Esophagus muscularis mucosa (tissue), 4 donors: ENCODE results near the gene BRCA1. TPM values are rescaled to one million over a fixed set of nuclear protein-coding genes. Genes with fewer than 3 reads are reported as not detected.

Experiments
- DNase-seq: peaks from one replicate; pipeline ENCODE4 v3.0.0-alpha.2; 2017; ENCODE audit errors: extremely low spot score
- H3K27ac ChIP-seq, 4 donors: fragments of 200-600 bp; sonication (generic); replicated peaks in 1 of 4; 1 replicate in 3 of 4; 2 replicates in 1 of 4; pipeline ENCODE4 v1.5.1; 2016 to 2019; ENCODE audit warnings: mild to moderate bottlenecking in 1 of 4
- H3K27me3 ChIP-seq, 4 donors: fragments of 200-600 bp; sonication (generic); one replicate each; pipeline versions ENCODE4 v1.5.1 to v1.6.0; 2016 to 2019
- H3K36me3 ChIP-seq, 4 donors: fragments of 200-600 bp; sonication (generic); one replicate each; pipeline ENCODE4 v1.5.1; 2016 to 2019
- H3K4me1 ChIP-seq, 4 donors: fragments of 200-600 bp; sonication (generic); one replicate each; pipeline ENCODE4 v1.5.1; 2016 to 2019
- H3K4me3 ChIP-seq, 4 donors: fragments of 200-600 bp; sonication (generic); 1 replicate in 2 of 4; 2 replicates in 2 of 4; pipeline ENCODE4 v1.5.1; 2016 to 2019; ENCODE audit warnings: mild to moderate bottlenecking in 4 of 4, moderate library complexity in 1 of 4
- H3K9me3 ChIP-seq, 4 donors: fragments of 200-600 bp; sonication (generic); 1 replicate in 3 of 4; 2 replicates in 1 of 4; pipeline ENCODE4 v1.5.1; 2016 to 2019
- CTCF ChIP-seq, 3 experiments: fragments of 200-600 bp in 2 of 3; fragments of 450-650 bp in 1 of 3; sonication (generic) in 2 of 3; IDR thresholded peaks; one replicate each; pipeline ENCODE4 v1.5.1; 2017 to 2019; ENCODE audit warnings: antibody characterized with exemption in 3 of 3, mild to moderate bottlenecking in 2 of 3, moderate library complexity in 1 of 3
- EP300 ChIP-seq: sonication (generic); formaldehyde crosslinking; IDR thresholded peaks from one replicate; pipeline ENCODE4 v1.6.1; 2017; ENCODE audit warnings: antibody characterized with exemption
- POLR2A ChIP-seq: fragments of 450-650 bp; IDR thresholded peaks from one replicate; pipeline ENCODE4 v1.6.1; 2017; ENCODE audit warnings: antibody characterized with exemption, moderate library complexity, mild to moderate bottlenecking, low read depth
- POLR2AphosphoS5 ChIP-seq, 2 donors: sonication (generic); formaldehyde crosslinking; IDR thresholded peaks; one replicate each; pipeline ENCODE4 v1.6.1; 2017; ENCODE audit warnings: antibody characterized with exemption in 2 of 2
- WGBS: methylation state at CpG from one replicate; pipeline ENCODE4 v1.1.5; 2018; 5-methylcytosine and 5-hydroxymethylcytosine counted together
- intact Hi-C: fragments of 100-400 bp; cut with DNase I; formaldehyde crosslinking; loops from one replicate; pipeline ENCODE4 v1.15.1; 2023
- total RNA-seq, 4 donors: library from RNA; depleted of rRNA; stranded (reverse); fragments of >200 nt; gene quantifications; one replicate each; pipeline versions ENCODE4 v1.1.0 to v1.2.1, GENCODE V29; 2016

BRCA1 gene
- total RNA-seq, 4 donors from 2014 or later = 3.1 to 7.6 (median 4.7) TPM

GRCh38 chr17:43079641-43080302 is 45.4 kb downstream of the BRCA1 start:
- Histone ChIP-seq H3K36me3 (peaks cover 0 to 15% (median 0%) of the 10 kb centered on the region in 4 donors), H3K27me3 (no peaks in the 10 kb centered on the region), H3K9me3 (no peaks in the 10 kb centered on the region), H3K4me3 (no peak overlapping the region), H3K27ac (no peak overlapping the region), H3K4me1 (peaks cover 9 to 12% (median 11%) of the 10 kb centered on the region in 4 donors)
- intact Hi-C loops = no loop called here
- 84% methylated on average over 1 of the region's 1 CpG for WGBS
- TF ChIP-seq EP300 (no peak), POLR2A (no peak), POLR2AphosphoS5 (IDR thresholded peaks at IDR 0.05) (no peak), CTCF (IDR thresholded peaks at IDR 0.05) (no peak)
- no peak for DNase-seq

- Histone ChIP-seq H3K27me3 (no peaks in the 10 kb centered on the region), H3K4me1 (no peaks in the 10 kb centered on the region), H3K27ac (no peak overlapping the region), H3K36me3 (peaks cover 0 to 15% (median 0%) of the 10 kb centered on the region in 4 donors), H3K9me3 (no peaks in the 10 kb centered on the region), H3K4me3 (no peak overlapping the region)
- DNase-seq = no peak
- intact Hi-C loops = no loop called here
- no peak for TF ChIP-seq POLR2AphosphoS5 (IDR thresholded peaks at IDR 0.05)
- TF ChIP-seq POLR2A = no peak
- TF ChIP-seq EP300 = no peak
- no peak for TF ChIP-seq CTCF (IDR thresholded peaks at IDR 0.05)
- WGBS = 97% methylated on average over 4 of the region's 4 CpGs
Measured at GRCh38 chr17:43074869-43075268, 50.3 kb downstream of the BRCA1 start.

- H3K27me3 ChIP-seq = no peaks in the 10 kb centered on the region
- DNase-seq = no peak
- H3K4me1 ChIP-seq = no peaks in the 10 kb centered on the region
- peaks cover 0 to 20% (median 0%) of the 10 kb centered on the region in 4 donors for H3K36me3 ChIP-seq
- intact Hi-C loops = no loop called here
- no peak for TF ChIP-seq POLR2A
- no peak for TF ChIP-seq EP300
- TF ChIP-seq POLR2AphosphoS5 (IDR thresholded peaks at IDR 0.05) = no peak
- TF ChIP-seq CTCF (IDR thresholded peaks at IDR 0.05) = no peak
- no peaks in the 10 kb centered on the region for H3K9me3 ChIP-seq
- no peak overlapping the region for H3K27ac ChIP-seq
- 82% methylated on average over 1 of the region's 1 CpG for WGBS
- H3K4me3 ChIP-seq = no peak overlapping the region
Measured at GRCh38 chr17:43070872-43071271, 54.3 kb downstream of the BRCA1 start.

GRCh38 chr17:43070257-43070656 is 54.9 kb downstream of the BRCA1 start:
- 89% methylated on average over 1 of the region's 1 CpG for WGBS
- no peaks in the 10 kb centered on the region for H3K27me3 ChIP-seq
- H3K4me1 ChIP-seq = no peaks in the 10 kb centered on the region
- TF ChIP-seq POLR2A = no peak
- TF ChIP-seq POLR2AphosphoS5 (IDR thresholded peaks at IDR 0.05) = no peak
- no peak for TF ChIP-seq EP300
- TF ChIP-seq CTCF (IDR thresholded peaks at IDR 0.05) = no peak
- H3K36me3 ChIP-seq = peaks cover 0 to 17% (median 0%) of the 10 kb centered on the region in 4 donors
- H3K9me3 ChIP-seq = no peaks in the 10 kb centered on the region
- no peak for DNase-seq
- no peak overlapping the region for H3K4me3 ChIP-seq
- H3K27ac ChIP-seq = no peak overlapping the region
- intact Hi-C loops = no loop called here
